ENCODE results near the gene ISL2.
"Not testable (repeated sequence)": the region's sequence is repeated elsewhere in the genome, so short reads cannot be mapped to it uniquely, and the experiment has no call there.

ISL2 gene

DNA sequence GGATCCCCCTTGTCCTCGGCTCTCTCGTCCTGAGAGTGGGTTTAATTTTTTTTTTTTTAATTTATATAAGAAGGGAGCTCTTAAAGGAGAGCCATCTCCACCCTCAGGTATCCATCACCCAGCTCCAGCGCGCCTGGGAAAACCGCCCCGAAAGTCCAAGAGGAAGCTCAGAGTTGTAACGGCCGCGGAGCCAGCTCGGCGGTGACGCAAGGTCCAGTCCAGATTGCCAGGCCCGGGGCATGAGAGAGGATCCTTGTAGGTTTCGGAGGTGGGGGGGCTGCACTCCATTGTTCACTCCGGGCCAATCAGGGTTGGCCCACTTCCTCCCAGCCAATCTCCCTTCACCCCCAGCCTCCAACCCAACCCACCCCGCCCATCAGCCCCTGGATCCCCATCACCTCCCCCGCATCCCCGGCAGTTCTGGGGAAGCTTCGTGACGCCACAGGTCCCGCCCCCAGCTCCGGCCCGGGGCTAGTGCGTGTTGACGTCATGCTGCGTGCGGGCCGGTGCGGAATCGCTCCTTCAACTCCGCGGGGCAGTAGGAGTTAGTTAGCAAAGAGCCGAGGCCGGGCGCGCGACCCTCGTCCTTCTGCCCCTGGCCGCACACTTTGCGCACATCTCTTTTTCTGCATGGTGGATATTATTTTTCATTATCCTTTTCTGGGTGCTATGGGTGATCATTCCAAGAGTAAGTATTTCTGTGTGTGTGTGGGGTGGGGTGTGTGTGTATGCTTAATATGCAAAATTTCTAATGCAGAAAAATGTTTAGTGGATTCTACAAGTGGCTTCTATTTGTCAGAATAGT, at the start of gene ISL2:
Gene ISL2 (plus strand): TSS at position 520 of the 805 bp plus-strand sequence. CDS start 111 bp downstream, at position 631.
- no peak for DNase-seq (ENCODE audit: low spot score)

- DNase-seq (ENCODE audit: low spot score): no peak
These were observed 47.0 kb upstream of the ISL2 start for GRCh38 chr15:76289582-76289981.

- no peak for DNase-seq (ENCODE audit: low spot score)
These were observed 43.2 kb upstream of the ISL2 start for GRCh38 chr15:76293361-76293760.

GRCh38 chr15:76294463-76294862, 42.1 kb upstream of the ISL2 start:
- DNase-seq (ENCODE audit: low spot score): not testable (repeated sequence)

- DNase-seq (ENCODE audit: low spot score): no peak
These were observed 39.7 kb upstream of the ISL2 start for GRCh38 chr15:76296849-76297248.

DNA sequence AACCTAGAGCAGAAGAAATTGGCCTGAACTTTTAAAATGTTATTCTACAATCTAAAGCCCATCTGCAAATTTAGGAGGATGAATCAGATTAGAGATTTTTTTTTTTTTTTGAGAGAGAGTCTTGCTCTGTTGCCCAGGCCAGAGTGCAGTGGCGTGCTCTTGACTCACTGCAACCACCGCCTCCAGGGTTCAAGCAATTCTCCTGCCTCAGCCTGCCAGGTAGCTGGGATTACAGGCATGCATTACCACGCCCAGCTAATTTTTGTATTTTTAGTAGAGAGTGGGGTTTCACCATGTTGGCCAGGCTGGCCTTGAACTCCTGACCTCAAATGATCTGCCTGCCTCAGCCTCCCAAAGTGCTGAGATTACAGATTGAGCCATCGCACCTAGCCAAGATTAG, 38.6 kb upstream of the ISL2 start:
- DNase-seq (ENCODE audit: low spot score): not testable (repeated sequence)

DNA sequence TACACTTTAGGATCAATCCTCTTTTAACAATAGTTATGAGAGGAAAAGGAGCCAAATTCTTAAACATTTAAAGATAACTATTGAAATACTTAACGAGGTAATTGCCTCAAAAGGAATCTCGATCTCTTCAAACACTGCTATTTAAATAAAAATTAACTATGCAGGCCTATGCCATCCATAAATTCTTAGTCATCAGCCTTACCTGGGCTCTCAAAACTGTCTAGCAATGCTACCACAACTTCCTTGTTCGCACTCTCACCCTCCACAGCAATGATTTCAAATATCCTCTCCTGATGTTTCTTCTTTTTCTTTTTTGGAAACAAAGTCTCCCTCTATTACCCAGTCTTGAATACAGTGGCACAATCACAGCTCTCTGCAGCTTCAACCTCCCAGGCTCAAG, 37.6 kb upstream of the ISL2 start:
- DNase-seq (ENCODE audit: low spot score): no peak

GRCh38 chr15:76299786-76300185, 36.8 kb upstream of the ISL2 start:
- DNase-seq (ENCODE audit: low spot score): no peak

- DNase-seq (ENCODE audit: low spot score): no peak
These were observed 32.7 kb upstream of the ISL2 start for GRCh38 chr15:76303909-76304308.

DNA sequence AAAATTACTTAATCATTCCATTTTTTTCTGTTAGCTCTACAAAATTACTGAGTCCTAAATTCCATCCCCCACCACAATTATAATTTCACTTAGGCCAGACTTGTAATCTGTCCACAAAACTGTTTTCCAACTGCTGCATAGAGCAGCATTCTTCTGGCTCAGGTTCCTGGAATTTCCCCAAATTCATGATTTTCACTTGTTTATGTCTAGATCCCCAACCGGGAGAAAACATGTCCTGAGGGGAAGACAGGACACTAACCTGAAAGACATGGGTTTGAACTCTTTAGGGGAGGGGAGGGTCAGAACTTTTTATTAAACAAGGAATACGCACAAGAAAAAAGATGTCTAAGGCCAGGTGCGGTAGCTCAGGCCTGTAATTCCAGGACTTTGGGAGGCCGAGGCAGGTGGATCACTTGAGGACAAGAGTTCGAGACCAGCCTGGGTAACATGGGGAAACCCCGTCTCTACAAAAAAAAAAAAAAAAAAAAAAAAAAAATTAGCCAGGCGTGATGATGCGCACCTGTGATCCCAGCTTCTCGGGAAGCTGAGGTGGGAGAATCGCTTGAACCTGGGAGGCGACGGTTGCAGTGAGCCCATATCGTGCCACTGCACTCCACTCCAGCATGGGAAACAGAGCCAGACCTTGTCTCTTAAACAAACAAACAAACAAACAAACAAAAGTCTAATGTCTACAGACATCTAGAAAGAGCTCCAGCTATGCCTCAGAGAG, 26.8 kb upstream of the ISL2 start:
- no peak for DNase-seq (ENCODE audit: low spot score)

DNA sequence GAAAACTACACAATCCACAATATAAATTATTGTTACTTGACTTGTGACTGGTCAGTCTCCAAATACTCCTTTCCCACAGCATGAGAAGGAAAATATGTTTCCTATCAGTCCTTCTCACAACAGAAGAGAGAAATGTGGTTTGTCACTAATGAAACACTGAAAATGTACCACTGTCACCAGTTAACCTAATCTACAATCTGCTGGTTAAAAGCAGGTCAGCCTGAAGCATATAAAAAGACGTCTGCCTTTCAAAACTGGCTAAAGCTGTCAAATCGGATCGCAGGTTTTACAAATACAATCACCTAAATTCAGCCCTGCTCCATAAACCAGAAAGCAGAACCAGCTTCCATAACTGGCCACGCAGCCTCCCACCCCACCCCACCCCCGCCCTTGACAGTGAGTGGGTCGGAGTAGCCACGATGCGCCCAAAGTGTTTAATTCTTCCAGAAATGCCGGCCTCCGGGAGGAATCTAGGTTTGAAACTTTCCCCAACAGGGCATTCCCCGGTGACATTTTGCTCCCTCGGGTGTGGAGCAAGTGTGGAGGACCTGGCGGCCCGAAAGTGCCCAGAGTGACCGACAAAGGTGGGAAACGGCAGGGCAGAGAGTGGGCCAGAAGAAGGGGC, 26.0 kb upstream of the ISL2 start:
- no peak for DNase-seq (ENCODE audit: low spot score)

- peak; percentile 88 for DNase-seq (ENCODE audit: low spot score)
These were observed 25.2 kb upstream of the ISL2 start, which contains the start of gene ETFA for GRCh38 chr15:76311100-76311953. TSS of gene ETFA (minus strand) at chr15:76311469. CDS start at chr15:76311388, 81 bp downstream.

DNA sequence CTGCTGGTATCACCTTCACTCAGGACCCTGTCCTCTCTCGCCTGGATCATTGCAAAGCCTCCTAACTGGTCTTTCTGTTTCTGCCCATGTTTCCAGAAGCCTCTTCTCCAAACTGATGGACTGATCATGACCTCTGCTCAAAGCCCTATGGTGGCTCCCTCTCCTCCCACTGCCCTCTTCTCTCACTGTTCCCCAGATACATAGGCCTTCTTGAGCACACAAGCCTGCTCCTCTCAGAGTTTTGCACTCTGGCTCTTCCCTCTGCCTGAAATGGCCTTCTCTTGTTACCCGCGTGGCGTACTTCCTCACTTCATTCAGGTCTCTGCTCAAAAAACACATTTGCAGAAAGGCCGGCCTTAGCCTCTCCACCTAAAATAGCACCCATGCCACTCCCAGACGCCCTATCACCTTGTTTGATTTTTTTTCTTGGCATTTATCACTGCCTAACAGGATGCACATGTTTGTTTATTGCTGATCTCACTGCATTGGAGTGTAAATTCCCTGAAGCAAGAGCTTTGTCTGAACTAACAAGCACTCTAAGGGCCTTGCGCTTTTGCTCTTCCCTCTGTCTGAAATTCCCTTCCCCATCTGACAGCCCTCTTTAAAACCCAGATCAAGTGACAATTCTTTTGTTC, 23.9 kb upstream of the ISL2 start:
- no peak for DNase-seq (ENCODE audit: low spot score)

GRCh38 chr15:76313175-76313567, 23.4 kb upstream of the ISL2 start:
- not testable (repeated sequence) for DNase-seq (ENCODE audit: low spot score)

GRCh38 chr15:76313731-76314130, 22.8 kb upstream of the ISL2 start:
- DNase-seq (ENCODE audit: low spot score): no peak

- DNase-seq (ENCODE audit: low spot score): no peak
These were observed 16.6 kb upstream of the ISL2 start for GRCh38 chr15:76320012-76320411.

GRCh38 chr15:76321171-76321570, 15.4 kb upstream of the ISL2 start:
- no peak for DNase-seq (ENCODE audit: low spot score)

DNA sequence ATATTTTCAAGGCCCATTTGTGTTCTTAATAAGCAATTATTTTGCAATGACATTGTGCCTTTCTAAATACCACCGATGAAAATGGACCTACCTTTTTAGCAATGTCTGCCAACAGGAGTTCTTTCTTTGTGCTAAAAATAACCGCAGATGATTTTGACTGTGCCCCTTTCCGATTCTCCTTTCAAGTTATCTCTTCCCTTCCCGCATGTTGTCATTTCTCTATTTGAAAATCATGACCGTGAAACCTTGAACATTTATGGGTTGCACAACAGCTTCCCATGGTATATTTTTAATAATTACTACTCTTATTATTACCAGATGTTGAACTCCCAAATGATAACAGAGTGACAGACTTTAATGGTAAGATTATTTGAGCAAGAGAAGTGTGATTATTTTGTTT, 15.0 kb upstream of the ISL2 start:
- DNase-seq (ENCODE audit: low spot score): no peak

DNA sequence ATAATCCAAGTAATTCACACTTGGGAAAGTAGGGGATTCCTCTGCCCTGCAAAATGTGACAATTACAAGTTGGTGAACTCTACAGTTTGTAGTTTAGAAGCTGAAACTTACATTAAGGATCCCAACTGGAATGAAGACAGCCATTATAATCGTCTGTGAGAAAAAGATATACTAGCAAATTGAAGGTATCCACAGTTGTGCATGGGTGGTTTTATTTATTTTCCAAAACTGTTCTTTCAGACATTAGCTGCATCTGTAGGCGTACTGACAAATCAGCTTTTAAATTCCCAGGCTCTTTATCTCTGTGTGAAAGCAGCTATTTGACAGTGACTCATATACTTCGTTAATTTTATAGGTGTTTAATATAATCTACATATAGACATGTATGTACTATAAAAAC, 12.5 kb upstream of the ISL2 start:
- no peak for DNase-seq (ENCODE audit: low spot score)

GRCh38 chr15:76325704-76326103, 10.9 kb upstream of the ISL2 start:
- DNase-seq (ENCODE audit: low spot score): no peak

Data from CD4-positive, alpha-beta T cell treated with Interleukin-6 at 100 ng/mL for 8 hours (primary cell).